GM19397 (cell line): ENCODE measurements around the gene MYADML2.

Experiments
- ATAC-seq: cut with Tn5 transposase; IDR thresholded peaks from one replicate; pipeline ENCODE4 v1.9.1; 2021; ENCODE audit warnings: mild to moderate bottlenecking, moderate library complexity; ENCODE audit not compliant: unreplicated experiment

MYADML2 gene

DNA sequence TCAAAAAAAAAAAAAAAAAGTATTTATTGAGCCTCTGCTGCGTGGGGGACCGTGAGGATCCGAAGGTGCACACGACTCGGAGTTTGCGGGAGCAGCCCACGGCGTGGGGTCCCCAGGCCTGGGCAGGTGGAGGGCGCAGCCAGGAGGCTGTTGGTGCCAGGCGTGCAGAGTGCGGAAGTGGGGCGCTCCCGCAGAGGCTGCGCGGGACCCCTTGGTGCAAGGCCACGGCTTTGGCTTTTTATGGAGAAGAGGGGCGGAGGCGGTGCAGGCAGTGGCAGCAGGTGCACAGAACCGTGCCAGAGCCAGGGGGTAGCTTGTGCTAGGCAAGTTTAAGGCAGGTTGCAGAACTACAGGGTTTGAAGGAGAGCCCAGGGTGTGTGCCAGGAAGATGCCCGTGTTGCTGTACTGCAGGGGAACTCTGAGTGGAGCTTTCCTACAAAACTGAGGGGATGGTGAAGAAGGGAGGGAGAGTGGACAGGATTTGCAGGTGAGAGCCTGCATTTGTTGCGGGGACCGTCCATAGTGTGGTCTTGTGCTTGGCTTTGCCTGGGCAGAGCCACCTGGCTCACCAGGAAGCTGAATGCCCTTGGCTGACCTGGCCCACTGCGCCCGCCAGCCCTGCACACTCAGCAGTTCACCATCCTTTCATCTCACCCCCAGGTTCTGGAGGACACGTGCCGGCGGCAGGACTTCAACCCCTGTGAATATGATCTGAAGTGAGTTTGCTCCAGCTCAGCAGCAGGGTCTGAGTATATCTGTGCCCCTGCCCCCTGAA, 31.7 kb upstream of the MYADML2 start:
- no peak for ATAC-seq

DNA sequence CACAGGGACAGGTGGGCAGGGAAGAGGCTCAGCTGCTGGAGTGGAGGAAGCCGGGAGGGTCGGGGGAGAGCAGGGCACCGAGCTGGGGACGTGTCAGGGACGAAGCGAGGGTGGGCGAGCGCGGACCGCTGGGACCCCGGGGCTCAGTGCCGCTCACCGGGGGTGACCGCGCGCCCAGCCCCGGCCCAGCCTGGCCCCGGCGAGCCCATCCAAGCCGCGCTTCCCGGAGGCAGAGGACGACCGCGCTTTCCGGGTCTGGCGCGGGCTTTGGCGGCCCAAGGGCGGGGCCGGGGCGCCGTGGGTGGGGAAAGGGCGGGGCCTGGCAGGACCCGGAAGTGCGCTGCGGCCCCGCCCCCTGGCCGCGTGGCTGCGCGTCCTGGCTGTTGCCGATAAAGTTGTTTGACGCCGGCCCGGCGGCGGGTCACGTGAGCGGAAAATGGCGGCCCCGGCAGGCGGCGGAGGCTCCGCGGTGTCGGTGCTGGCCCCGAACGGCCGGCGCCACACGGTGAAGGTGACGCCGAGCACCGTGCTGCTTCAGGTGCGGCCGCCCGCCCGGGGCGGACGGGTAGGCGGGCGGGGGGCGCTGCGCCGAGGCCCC, 30.3 kb upstream of the MYADML2 start, which contains the start of gene ASPSCR1:
Gene ASPSCR1, plus strand, starts transcription at position 419 of the 598 bp plus-strand sequence. Its CDS starts 18 bp downstream, at position 437.
- peak; percentile 89 for ATAC-seq

DNA sequence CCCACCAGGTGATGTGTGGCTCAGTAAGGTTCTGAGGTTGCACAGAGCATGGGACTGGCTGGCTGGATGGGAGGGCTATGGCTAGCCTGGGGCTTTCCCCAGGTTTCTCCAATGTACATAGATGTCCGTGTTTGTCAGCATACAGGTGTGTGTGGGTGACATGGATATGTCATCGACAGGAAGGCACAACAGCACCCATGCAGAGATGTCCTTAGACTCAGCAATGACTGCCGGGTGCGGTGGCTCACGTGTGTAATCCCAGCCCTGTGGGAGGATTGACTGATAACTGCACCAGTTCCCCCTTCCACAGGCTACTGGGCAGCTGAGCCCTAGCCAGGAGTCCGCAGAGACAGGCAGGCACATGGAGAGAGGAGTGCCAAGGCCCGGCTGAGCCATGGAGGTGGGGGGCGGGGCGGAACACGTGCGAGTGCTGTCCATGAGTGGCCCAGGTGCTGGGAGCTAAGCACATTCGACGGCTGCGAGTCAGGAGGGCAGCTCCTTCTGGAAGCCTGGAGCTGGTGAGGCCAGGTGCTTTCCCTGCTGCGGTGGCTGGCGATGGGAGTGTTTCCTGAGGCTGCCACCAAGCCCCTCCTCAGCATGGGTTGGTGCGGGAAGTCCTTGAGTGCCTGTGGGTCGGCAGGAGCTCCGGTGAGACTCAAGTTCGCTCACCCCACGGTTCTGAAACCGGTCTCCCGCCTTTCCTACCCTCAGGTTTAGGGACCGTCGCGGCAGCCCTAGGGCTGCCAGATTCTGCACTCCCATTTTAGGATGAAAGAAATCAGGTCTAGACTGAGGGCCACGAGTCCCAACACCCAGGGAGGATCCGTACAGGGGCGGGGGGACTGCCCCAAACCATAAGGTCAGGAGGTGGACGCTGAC, 29.5 kb upstream of the MYADML2 start:
- no peak for ATAC-seq

GRCh38 chr17:81973432-81973831, 26.4 kb upstream of the MYADML2 start:
- no peak for ATAC-seq

- ATAC-seq, result no peak
These were observed 22.1 kb upstream of the MYADML2 start for GRCh38 chr17:81968850-81969812.

DNA sequence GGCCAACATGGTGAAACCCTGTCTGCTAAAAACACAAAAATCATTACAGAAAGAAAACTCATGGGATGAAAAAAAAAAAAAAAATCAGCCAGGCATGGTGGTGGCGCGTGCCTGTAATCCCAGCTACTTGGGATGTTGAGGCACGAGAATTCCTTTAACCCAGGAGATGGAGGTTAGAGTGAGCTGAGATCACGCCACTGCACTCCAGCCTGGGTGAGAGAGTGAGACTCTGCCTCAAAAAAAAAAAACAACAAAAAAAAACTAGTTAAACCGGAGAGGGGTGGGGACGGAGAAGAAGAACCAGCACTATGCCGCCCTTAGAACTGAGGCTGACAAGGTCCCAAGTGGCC, 21.3 kb upstream of the MYADML2 start:
- no peak for ATAC-seq

GRCh38 chr17:81967533-81968395, 20.7 kb upstream of the MYADML2 start:
- no peak for ATAC-seq

DNA sequence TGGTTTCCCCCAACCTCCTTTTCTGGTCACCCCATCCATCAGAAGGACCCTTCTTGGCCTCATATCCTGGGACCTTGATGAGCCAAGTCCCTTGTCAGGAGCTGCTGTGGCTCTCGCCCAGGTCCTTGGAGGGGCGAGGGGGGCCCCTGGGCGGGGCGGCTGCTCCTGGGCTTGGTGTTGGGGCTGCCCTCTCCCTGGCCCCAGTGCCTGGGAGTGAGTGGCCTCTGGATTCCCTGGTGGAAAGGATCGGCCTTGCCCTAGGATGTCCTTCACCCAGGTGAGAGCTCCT, 20.2 kb upstream of the MYADML2 start:
- ATAC-seq, result no peak

- no peak for ATAC-seq
These were observed 19.6 kb upstream of the MYADML2 start for GRCh38 chr17:81966343-81967243.

GRCh38 chr17:81964081-81964849, 17.2 kb upstream of the MYADML2 start:
- ATAC-seq, result no peak

DNA sequence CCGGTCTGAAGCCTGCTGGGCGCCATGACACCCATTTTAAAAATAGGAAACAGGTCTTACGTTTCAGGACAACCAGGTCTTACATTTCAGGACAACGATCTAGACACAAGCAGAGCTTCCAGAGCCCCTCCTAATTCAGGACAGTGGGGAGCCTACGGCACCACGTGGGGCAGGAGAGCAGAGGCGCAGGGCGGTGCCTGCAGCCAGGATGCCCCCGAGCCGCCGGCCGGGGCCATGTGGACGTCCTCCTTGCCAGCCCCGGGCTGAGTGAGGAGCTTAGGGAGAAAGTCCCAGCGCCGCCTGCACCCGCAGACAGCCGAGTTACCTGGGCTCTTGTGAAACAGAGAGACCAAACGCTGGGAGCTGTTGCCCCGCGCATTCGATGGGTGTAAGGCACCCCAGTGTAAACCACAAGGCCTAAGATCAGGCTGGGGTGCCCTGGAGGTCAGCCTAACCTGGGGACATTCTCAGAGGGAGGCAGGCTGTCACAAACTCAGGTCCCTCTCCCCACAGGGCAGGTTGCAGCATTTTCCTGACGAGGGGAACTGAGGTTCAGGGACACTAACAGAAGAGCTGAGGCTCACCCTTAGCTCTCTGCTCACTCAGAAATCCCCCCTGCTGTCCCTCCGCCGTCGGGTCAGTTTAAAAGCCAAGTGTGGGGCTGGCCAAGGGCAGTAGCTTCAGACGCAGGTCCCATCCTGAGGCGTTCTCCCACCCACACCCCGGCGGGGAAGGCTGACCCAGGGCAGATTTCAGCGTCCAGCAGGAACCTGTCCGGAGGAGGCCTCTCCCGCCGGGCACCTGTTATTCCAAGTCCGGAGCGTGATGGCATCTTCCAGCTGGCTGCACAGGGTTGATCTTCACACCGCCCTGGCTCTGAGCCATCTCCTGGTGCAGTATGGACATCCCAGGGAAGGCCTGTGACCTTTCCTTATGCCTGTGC, 15.7 kb upstream of the MYADML2 start:
- no peak for ATAC-seq

GRCh38 chr17:81961521-81962498, 14.8 kb upstream of the MYADML2 start:
- no peak for ATAC-seq

DNA sequence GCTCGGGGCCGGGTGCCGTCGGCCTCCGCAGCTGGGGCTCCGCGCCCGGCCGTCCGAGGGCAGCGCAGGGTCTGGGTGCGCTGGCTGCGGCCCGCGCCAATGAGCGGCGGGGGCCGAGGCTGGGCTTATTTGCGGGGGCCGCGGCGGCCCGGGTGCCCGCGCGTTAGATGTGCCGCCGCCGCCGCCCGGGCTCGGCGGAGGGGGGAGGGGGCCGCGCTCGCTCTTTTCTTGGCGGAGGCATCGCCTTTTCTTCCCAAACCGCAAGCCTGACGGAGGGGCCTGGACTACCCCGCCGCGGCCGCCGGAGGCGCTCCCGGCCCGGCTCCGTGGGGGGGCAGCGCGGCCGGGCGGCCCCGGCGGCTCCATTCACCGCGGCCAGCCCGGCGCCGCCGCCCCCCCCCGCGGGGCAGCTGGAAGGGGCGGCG, 14.1 kb upstream of the MYADML2 start, which contains the start of gene NOTUM:
Gene NOTUM, minus strand, starts transcription at position 101 of the 425 bp plus-strand sequence. CDS start 278 bp downstream, outside the sequence.
- ATAC-seq, result no peak

- ATAC-seq, result no peak
These were observed 13.3 kb upstream of the MYADML2 start for GRCh38 chr17:81960130-81960958.
